Fibroblast of gingiva (primary cell): ENCODE results near the gene RALGPS1.

Source experiments
- DNase-seq: peaks from one replicate; pipeline ENCODE4 v3.0.0-alpha.2; 2011; ENCODE audit warnings: low read depth

The RALGPS1 gene

GRCh38 chr9:127122176-127123063 lies 207.8 kb downstream of the RALGPS1 start, which contains the start of gene ANGPTL2:
TSS of gene ANGPTL2 (minus strand) at chr9:127122635. CDS start at chr9:127108731, 13,904 bp downstream.
- peak; percentile 98 for DNase-seq

- DNase-seq = no peak
Observed at GRCh38 chr9:127123064-127123890, 208.7 kb downstream of the RALGPS1 start.

DNA sequence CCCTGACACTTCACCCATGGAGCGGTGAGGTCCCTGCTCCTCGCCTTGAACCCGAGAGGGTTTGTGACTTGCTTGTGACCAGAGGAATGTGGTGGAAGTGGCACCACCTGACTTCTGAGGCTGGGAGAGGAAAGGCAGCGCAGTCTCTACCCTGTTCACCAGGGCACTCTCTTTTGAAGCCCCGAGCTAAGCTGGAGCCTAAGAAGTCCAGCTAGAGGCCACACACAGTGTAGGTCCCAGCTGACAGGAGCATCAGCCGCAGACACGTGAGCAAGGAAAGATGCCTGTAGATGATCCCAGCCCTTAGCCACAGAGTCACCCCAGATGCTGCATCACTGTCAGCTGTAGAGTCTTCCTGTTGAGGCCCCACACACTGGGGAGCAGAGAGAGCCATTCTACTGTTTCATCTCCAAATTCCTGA lies 209.5 kb downstream of the RALGPS1 start:
- no peak for DNase-seq

- DNase-seq = no peak
Observed at GRCh38 chr9:127124792-127125191, 210.2 kb downstream of the RALGPS1 start.

GRCh38 chr9:127126971-127127370 lies 212.4 kb downstream of the RALGPS1 start:
- DNase-seq = no peak

DNA sequence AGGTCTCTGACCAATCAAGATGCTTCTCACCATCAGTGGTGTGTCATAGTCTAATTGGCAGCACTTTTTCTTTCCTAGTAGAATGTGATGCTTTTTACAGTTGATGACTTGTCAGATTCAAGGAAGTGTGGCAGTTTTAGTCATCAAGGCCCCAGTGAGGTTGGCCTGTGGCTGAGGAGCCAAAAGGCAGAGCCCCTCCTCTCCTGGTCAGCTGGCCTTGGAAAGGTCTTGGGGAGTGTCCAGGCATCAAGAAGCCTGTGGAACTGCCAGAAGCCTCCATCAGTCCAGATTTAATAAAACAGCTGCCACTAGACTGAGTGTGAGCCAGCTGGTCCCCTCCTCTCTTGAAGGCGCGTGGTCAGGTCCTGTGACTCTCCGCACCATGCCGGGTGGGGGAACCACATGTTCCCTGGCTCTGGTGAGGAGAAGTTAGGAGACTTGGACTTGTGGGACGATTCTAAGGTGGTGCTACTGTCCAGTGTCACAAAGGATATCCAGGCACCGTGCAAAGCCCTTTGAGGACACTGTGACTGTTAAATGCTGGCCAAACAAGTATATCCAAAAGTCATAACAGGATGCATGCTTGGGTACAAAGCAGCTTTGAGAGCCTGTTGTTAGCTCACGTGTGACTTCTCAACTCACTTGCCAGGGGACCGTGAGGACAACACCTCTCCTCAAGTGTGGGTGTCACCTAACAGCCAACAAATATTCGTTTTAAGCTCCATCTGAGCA lies 213.9 kb downstream of the RALGPS1 start:
- DNase-seq = no peak

DNA sequence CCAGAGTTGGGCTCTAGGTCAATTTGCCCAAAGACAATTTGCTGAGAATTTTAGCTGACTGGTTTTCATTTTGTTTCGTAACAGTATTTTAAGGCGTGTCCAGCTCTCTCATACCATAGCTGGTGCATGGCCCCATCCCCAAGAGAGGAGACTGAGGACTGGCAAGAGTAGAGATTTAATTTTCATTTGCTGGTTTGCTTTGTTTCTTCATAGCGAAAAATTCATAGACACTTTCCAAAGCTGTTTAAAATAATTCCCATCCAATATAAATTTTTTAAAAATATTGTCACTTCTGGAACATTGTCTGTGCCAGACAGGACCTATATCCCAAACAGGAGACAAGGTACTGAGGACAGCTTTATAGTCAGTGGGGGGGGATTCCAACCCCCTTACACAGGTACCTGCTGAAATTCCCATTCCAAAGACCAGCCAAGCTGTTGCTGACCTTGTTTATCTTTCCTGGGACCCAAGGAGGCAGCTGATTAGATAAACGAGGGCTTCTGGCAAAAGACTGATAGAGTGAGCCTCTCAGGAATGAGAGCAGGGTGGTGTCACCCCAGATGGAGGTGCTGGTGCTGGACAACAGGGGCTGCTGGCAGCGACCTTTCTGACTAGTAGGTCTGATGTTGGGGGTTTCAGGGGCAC lies 214.6 kb downstream of the RALGPS1 start:
- DNase-seq = no peak

GRCh38 chr9:127129718-127130085 lies 215.1 kb downstream of the RALGPS1 start:
- DNase-seq = no peak

- DNase-seq = no peak
Observed at GRCh38 chr9:127130235-127130634, 215.7 kb downstream of the RALGPS1 start.

DNA sequence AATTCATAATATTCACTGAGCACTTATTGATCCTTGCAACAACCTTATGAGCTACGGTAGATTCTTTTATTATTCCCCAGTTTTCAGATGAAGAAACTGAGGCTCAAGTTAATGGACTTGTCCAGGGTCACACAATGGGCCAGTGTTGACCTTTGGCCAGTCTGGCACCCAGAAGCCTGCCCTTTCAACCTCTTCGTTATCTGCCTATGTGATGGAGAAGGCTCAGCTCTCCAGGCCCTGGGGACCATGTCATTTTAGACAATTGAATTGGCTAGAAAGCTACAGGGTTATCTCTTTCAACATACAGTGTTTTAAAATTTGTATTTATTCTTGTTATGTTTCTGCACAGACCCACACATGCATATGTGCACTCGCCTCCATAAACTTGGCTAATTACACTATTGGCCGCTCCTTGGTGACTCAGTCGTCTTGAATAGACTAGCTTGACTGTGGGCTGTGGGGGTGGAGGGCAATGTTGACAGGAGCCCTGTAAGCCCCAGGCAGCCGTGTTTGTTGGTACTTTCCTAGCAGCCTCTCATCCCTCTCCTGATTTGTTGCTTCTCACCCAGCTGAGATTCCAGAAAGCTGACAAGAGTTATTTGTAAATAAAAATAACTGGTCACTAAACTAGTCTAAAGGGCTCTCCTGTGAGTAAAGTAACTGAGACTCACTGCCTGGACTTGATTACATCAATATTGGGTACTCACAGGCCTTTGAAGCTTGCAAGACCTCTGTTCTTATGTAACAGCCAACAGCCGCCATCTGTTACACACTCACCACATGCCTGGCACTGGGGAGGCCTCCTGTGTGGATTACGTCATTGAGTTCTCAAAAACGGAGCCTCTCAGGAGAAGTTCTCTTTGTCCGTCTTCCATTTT lies 216.3 kb downstream of the RALGPS1 start:
- DNase-seq = peak; percentile 95

GRCh38 chr9:127131871-127132270 lies 217.3 kb downstream of the RALGPS1 start:
- peak; percentile 44 for DNase-seq

DNA sequence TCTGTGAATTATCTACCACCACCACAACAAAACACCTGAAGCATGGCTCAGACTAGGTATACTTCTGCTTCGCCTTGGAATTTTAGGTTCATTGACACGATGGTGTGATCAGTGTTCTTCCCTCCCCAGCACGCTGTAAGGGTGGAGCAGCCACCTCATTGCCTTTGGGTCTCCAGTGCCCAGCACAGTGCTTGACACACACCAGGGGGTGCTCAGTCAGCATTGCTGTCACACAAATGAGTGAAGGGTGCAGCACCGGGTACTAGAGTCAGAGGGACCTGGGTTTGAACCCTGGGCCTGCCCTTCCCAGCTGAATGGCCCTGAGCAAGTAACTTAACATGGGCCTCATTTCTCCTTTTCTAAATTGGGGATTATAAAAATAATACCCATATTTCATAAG lies 217.8 kb downstream of the RALGPS1 start:
- DNase-seq = no peak

DNA sequence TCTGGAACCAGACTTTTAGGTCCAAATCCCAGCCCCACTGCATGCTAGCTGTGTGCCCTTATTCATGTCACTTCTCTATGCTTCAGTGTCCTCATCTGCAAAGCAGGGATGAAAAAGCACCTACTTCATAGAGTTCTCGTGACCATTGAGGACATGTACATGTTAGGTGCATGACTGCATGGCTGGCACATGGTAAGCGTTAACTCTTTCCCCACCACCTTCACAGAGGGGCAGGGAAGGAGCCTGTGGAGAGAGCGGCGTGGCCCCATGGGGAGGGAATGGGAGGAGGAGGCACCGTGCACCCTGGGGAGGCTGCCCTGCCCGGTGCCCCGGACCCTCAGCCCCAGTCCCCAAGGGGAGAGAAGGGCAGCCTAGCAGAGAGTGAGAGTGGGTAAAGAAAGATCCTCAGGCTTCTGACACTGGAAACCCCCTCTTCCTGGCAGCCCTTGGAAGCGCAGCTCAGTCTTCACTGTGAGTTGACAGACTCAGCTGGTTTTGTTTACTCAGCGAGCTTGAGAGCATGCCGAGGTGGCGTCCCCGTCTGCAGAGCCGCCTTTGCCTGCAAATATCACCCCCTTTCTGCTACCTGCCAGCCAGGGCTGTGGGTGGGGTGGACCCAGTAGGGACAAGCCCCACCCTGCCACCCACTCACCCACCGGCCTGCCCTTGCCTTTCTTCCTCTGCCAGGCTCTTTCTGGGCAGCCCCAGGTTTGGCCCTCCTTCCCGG lies 218.5 kb downstream of the RALGPS1 start:
- DNase-seq = no peak

DNA sequence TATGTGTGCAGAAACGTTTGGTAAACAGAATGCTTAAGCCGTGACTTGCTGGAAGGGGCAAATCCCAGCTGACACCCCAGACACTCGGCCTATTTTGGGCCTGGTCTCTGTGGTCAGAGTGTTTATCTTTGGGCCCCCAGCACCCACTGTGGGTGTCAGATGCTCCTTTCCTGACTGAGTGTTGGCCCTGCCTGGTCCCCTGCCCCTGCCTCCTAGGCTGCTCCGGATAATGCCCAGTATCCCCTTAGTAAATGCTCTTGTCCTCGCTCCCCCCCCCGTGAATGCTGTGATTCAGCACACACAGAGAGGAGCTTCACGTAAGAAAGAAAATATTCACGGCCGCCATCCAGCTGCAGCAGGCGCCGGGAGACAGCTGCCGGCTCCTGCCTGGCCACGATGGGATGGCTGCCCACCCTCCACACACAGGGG lies 219.2 kb downstream of the RALGPS1 start:
- peak; percentile 80 for DNase-seq

GRCh38 chr9:127135056-127135745 lies 220.6 kb downstream of the RALGPS1 start:
- DNase-seq = no peak

- no peak for DNase-seq
Observed at GRCh38 chr9:127136081-127136879, 221.7 kb downstream of the RALGPS1 start.

- no peak for DNase-seq
Observed at GRCh38 chr9:127136880-127137639, 222.5 kb downstream of the RALGPS1 start.
